DOHH2 (cell line): ENCODE measurements around the gene SNRK.
A peak's percentile ranks its signal among the peaks of the same experiment; 100 is the strongest.

ENCODE experiments used
- H3F3A ChIP-seq: fragments of 200-600 bp; sonication (generic), shearing (Covaris generic); 2 replicates; pipeline ENCODE4 v1.6.0; 2016; ENCODE audit warnings: antibody characterized with exemption, mild to moderate bottlenecking; ENCODE audit not compliant: control insufficient read depth, insufficient read depth
- H3K27ac ChIP-seq: fragments of 200-600 bp; sonication (generic); 2 replicates; pipeline ENCODE4 v1.5.1; 2014; ENCODE audit warnings: low read depth, mild to moderate bottlenecking, low read length, moderate library complexity
- H3K27me3 ChIP-seq: fragments of 200-600 bp; sonication (generic); 2 replicates; pipeline ENCODE4 v1.6.1; 2014; ENCODE audit warnings: mild to moderate bottlenecking, low read length, mixed read lengths; ENCODE audit not compliant: control insufficient read depth
- H3K36me3 ChIP-seq: fragments of 200-600 bp; sonication (generic); 2 replicates; pipeline ENCODE4 v1.6.1; 2014; ENCODE audit warnings: mild to moderate bottlenecking, low read length, moderate library complexity, mixed read lengths; ENCODE audit not compliant: control insufficient read depth
- H3K4me1 ChIP-seq: fragments of 200-600 bp; sonication (generic); 2 replicates; pipeline ENCODE4 v1.6.1; 2014; ENCODE audit warnings: mild to moderate bottlenecking, low read length, mixed read lengths; ENCODE audit not compliant: control insufficient read depth
- H3K4me2 ChIP-seq: fragments of 200-600 bp; sonication (generic); 2 replicates; pipeline ENCODE4 v1.6.0; 2014; ENCODE audit warnings: mild to moderate bottlenecking, low read length, moderate library complexity
- H3K4me3 ChIP-seq: fragments of 200-600 bp; sonication (generic); 2 replicates; pipeline ENCODE4 v1.5.1; 2014; ENCODE audit warnings: mild to moderate bottlenecking, low read length, mixed read lengths
- H3K79me2 ChIP-seq: fragments of 200-600 bp; sonication (generic); 2 replicates; pipeline ENCODE4 v1.6.1; 2014; ENCODE audit warnings: mild to moderate bottlenecking, low read length, mixed read lengths; ENCODE audit not compliant: control insufficient read depth
- H3K9me2 ChIP-seq: fragments of 200-600 bp; sonication (generic); replicated peaks from 2 replicates; pipeline ENCODE4 v1.6.1; 2014; ENCODE audit warnings: mild to moderate bottlenecking, low read length, mixed read lengths; ENCODE audit not compliant: control insufficient read depth
- H3K9me3 ChIP-seq: fragments of 200-600 bp; sonication (generic); 2 replicates; pipeline ENCODE4 v1.6.1; 2014; ENCODE audit warnings: antibody characterized with exemption, low read length, mixed read lengths; ENCODE audit not compliant: control insufficient read depth, insufficient read depth
- H4K20me1 ChIP-seq: fragments of 200-600 bp; sonication (generic); 2 replicates; pipeline ENCODE4 v1.6.0; 2014; ENCODE audit warnings: low read depth, mild to moderate bottlenecking, antibody characterized with exemption, low read length, moderate library complexity; ENCODE audit not compliant: control insufficient read depth, insufficient read depth
- CTCF ChIP-seq: fragments of 200-600 bp; sonication (generic); IDR thresholded peaks from one replicate; pipeline ENCODE4 v1.5.1; 2014; ENCODE audit warnings: antibody characterized with exemption, mild to moderate bottlenecking, low read depth, low read length; ENCODE audit not compliant: poor library complexity, severe bottlenecking
- EZH2phosphoT487 ChIP-seq: fragments of 200-600 bp; sonication (generic); IDR thresholded peaks from 2 replicates; pipeline ENCODE4 v1.6.1; 2017; ENCODE audit warnings: borderline replicate concordance, mild to moderate bottlenecking, antibody characterized with exemption, low read length, moderate library complexity, mixed read lengths

The SNRK gene

GRCh38 chr3:43373560-43373928 is 87.2 kb downstream of the SNRK start:
- Histone ChIP-seq H3K9me2 (no peaks in the 10 kb centered on the region), H3K36me3 (no peaks in the 10 kb centered on the region), H3K4me3 (no peak overlapping the region), H3K27me3 (no peaks in the 10 kb centered on the region), H3K27ac (no peak overlapping the region), H4K20me1 (no peaks in the 10 kb centered on the region), H3K4me2 (no peak overlapping the region), H3F3A (no peaks in the 10 kb centered on the region), H3K9me3 (no peaks in the 10 kb centered on the region), H3K4me1 (no peaks in the 10 kb centered on the region), H3K79me2 (no peaks in the 10 kb centered on the region)
- TF ChIP-seq EZH2phosphoT487 (no peak), CTCF (no peak)

- Histone ChIP-seq H4K20me1 (no peaks in the 10 kb centered on the region), H3K27ac (no peak overlapping the region), H3K36me3 (no peaks in the 10 kb centered on the region), H3K9me3 (no peaks in the 10 kb centered on the region), H3K4me1 (no peaks in the 10 kb centered on the region), H3K4me3 (no peak overlapping the region), H3K9me2 (no peaks in the 10 kb centered on the region), H3F3A (no peaks in the 10 kb centered on the region), H3K27me3 (no peaks in the 10 kb centered on the region), H3K4me2 (no peak overlapping the region), H3K79me2 (no peaks in the 10 kb centered on the region)
- TF ChIP-seq CTCF (peak; percentile 72), EZH2phosphoT487 (no peak)
Observed at GRCh38 chr3:43378066-43378935, 92.0 kb downstream of the SNRK start.

GRCh38 chr3:43379343-43379742 is 93.0 kb downstream of the SNRK start:
- no peaks in the 10 kb centered on the region for H3K27me3 ChIP-seq
- no peaks in the 10 kb centered on the region for H3F3A ChIP-seq
- no peaks in the 10 kb centered on the region for H3K9me3 ChIP-seq
- H3K79me2 ChIP-seq: no peaks in the 10 kb centered on the region
- no peaks in the 10 kb centered on the region for H3K9me2 ChIP-seq
- no peak overlapping the region for H3K4me3 ChIP-seq
- H4K20me1 ChIP-seq: no peaks in the 10 kb centered on the region
- no peak overlapping the region for H3K4me2 ChIP-seq
- no peak for TF ChIP-seq EZH2phosphoT487
- no peak for TF ChIP-seq CTCF
- no peaks in the 10 kb centered on the region for H3K4me1 ChIP-seq
- H3K27ac ChIP-seq: no peak overlapping the region
- no peaks in the 10 kb centered on the region for H3K36me3 ChIP-seq
